HL-60 (cell line): ENCODE data around the gene FLYWCH1.
A peak's percentile ranks its signal among the peaks of the same experiment; 100 is the strongest.

ENCODE experiments used
- DNase-seq, 2 experiments: peaks; one replicate each; pipeline ENCODE4 v3.0.0-alpha.2; 2010 to 2020; ENCODE audit warnings: low read depth in 1 of 2, low spot score in 1 of 2
- H3K27ac ChIP-seq: fragments of 250-450 bp; sonication (Bioruptor Pico); replicated peaks from 2 replicates; pipeline ENCODE4 v1.5.1; 2020; ENCODE audit warnings: mild to moderate bottlenecking, moderate library complexity
- H3K27me3 ChIP-seq: fragments of 250-450 bp; sonication (Bioruptor Pico); 2 replicates; pipeline ENCODE4 v1.5.1; 2021; ENCODE audit warnings: mild to moderate bottlenecking, moderate library complexity; ENCODE audit not compliant: insufficient read depth, poor library complexity, severe bottlenecking
- H3K4me3 ChIP-seq: replicated peaks from 2 replicates; pipeline ENCODE4 v1.5.1; 2011; ENCODE audit warnings: mild to moderate bottlenecking, control low read depth, low read length; ENCODE audit not compliant: insufficient read depth
- CTCF ChIP-seq: IDR thresholded peaks from one replicate; pipeline ENCODE4 v1.5.1; 2011; ENCODE audit warnings: low read length, control low read depth, inconsistent platforms; ENCODE audit not compliant: insufficient read depth
- GABPA ChIP-seq: IDR thresholded peaks from 2 replicates; pipeline ENCODE4 v1.6.1; 2012; ENCODE audit warnings: low read depth
- POLR2AphosphoS5 ChIP-seq: IDR thresholded peaks from 2 replicates; pipeline ENCODE4 v1.6.1; 2012; ENCODE audit warnings: low read depth
- REST ChIP-seq: IDR thresholded peaks from 2 replicates; pipeline ENCODE4 v1.6.1; 2012; ENCODE audit warnings: low read depth; ENCODE audit not compliant: insufficient replicate concordance
- SPI1 ChIP-seq: IDR thresholded peaks from 2 replicates; pipeline ENCODE4 v1.6.1; 2012; ENCODE audit warnings: low read depth, mild to moderate bottlenecking, borderline replicate concordance

Gene FLYWCH1

GRCh38 chr16:2884041-2884451 is 27.7 kb upstream of the FLYWCH1 start:
- TF ChIP-seq GABPA (no peak), CTCF (no peak), REST (no peak), SPI1 (no peak), POLR2AphosphoS5 (no peak)
- DNase-seq, result no peak
- peak overlapping the region; percentile 82; the same call in 1 of the 2 replicates for H3K27ac ChIP-seq
- H3K27me3 ChIP-seq, result no peaks in the 10 kb centered on the region
- peak overlapping the region; percentile 94 for H3K4me3 ChIP-seq

- Histone ChIP-seq H3K27ac (no peak overlapping the region), H3K27me3 (no peaks in the 10 kb centered on the region), H3K4me3 (no peak overlapping the region)
- no peak for TF ChIP-seq SPI1
- TF ChIP-seq REST, result no peak
- no peak for TF ChIP-seq POLR2AphosphoS5
- no peak for TF ChIP-seq GABPA
- no peak for TF ChIP-seq CTCF
- DNase-seq, result no peak
These were observed 17.5 kb upstream of the FLYWCH1 start for GRCh38 chr16:2894231-2894630.

- no peak overlapping the region for H3K27ac ChIP-seq
- no peak for DNase-seq
- H3K4me3 ChIP-seq, result no peak overlapping the region
- no peak for TF ChIP-seq REST
- no peak for TF ChIP-seq CTCF
- TF ChIP-seq SPI1, result no peak
- TF ChIP-seq POLR2AphosphoS5, result no peak
- no peak for TF ChIP-seq GABPA
- H3K27me3 ChIP-seq, result no peaks in the 10 kb centered on the region
These were observed 15.9 kb upstream of the FLYWCH1 start for GRCh38 chr16:2895813-2896212.
